ENCODE measurements around the gene MSMB. TPM values are rescaled to one million over a fixed set of nuclear protein-coding genes. Genes with fewer than 3 reads are reported as not detected.

The MSMB gene
- total and polyA plus RNA-seq, 7 experiments from 2014 or later = not detected

DNA sequence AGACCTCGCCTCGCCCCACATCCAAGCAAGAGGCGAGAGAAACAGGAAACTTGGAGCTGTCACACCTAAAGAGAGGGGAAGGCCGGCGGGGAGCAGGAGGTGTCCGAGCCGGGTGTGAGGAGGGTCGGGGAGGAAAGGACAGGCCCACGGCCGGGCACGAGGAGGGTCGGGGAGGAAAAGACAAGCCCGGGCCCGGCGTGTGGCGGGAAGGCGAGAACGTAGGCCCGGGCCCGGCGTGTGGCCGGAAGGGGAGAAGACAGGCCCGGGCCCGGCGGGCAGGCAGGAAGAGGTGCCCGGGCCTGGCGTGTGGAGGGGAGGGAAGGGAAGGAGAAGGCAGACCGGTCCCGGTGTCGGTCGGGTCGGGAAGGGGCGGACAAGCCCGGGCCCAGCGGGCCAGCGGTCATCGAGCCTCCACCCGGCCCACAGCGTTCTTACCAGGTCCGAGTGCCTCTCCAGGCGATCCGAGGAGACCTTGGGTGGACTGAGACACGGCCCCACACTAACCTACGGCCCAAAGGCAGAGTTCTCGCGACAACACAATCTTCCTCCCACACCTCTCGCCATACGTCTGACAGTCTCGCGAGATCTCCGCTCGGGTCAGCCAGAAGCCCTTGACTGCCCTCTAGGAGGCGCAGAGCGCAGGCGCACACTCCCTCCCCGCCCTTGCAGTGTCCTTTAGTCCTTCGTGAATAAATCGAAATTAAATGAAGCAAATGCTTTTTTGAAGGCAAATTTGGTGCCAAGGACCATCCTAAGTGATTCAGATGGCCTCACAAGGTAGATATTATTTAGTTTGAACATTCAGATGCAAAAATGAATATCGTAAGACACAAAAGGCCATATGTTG lies 15.8 kb downstream of the MSMB start, which contains the start of gene NCOA4:
Gene NCOA4, minus strand, starts transcription at position 533 of the 847 bp plus-strand sequence. CDS start 13,943 bp downstream, outside the sequence.
- Mint-ChIP-seq H3K4me1 (peaks cover 44 to 57% (median 55%) of the 10 kb centered on the region in 7 donors), H3K36me3 (peaks cover 0 to 3% (median 0%) of the 10 kb centered on the region in 5 donors), H3K27ac (peak within 1 kb of the TSS; percentile 89 to 99 (median 96)), H3K27me3 (peaks cover 0 to 4% (median 0%) of the 10 kb centered on the region in 5 donors), H3K9me3 (peaks cover 0 to 2% (median 0%) of the 10 kb centered on the region in 11 donors), H3K4me3 (peak within 1 kb of the TSS; percentile 89 to 100 (median 96))
- Histone ChIP-seq H3K36me3 (ENCODE audit: control insufficient read depth in 2 of 3, insufficient read depth in 3 of 3, low read length in 3 of 3) (peaks cover 0 to 5% (median 0%) of the 10 kb centered on the region in 3 experiments), H3K4me1 (ENCODE audit: control insufficient read depth in 2 of 2, insufficient read depth in 2 of 2, low read length in 2 of 2) (peaks cover 27 to 42% of the 10 kb centered on the region in 2 donors), H3K9me3 (ENCODE audit: control insufficient read depth in 2 of 3, low read length in 3 of 3) (no peaks in the 10 kb centered on the region), H3K27me3 (ENCODE audit: control insufficient read depth in 2 of 2, insufficient read depth in 2 of 2, low read length in 2 of 2) (no peaks in the 10 kb centered on the region), H3K27ac (ENCODE audit: low read depth, low read length) (peak within 1 kb of the TSS; percentile 93), H3K4me3 (ENCODE audit: low read length) (peak within 1 kb of the TSS; percentile 70)
- ChIA-PET CTCF (interaction anchor here (1.1 to 2.2 kb wide), 5 partner anchors 10 to 65 kb away, joined by 3 to 16 read pairs (median 7); no protein-coding TSS in a partner anchor), POLR2A (interaction anchor here (0.9 kb wide), 1 partner anchor 10 kb away, joined by 3 read pairs; no protein-coding TSS in a partner anchor)
- peak; percentile 98 for ATAC-seq
- intact Hi-C loops (cut with micrococcal nuclease) = loop anchor here (1.0 to 5.0 kb wide), 7 partner anchors 58 to 436 kb away; partner anchors contain the start of gene TIMM23 (in 2 of the 2)
- DNase-seq = peak; percentile 88 to 96 (median 93)

DNA sequence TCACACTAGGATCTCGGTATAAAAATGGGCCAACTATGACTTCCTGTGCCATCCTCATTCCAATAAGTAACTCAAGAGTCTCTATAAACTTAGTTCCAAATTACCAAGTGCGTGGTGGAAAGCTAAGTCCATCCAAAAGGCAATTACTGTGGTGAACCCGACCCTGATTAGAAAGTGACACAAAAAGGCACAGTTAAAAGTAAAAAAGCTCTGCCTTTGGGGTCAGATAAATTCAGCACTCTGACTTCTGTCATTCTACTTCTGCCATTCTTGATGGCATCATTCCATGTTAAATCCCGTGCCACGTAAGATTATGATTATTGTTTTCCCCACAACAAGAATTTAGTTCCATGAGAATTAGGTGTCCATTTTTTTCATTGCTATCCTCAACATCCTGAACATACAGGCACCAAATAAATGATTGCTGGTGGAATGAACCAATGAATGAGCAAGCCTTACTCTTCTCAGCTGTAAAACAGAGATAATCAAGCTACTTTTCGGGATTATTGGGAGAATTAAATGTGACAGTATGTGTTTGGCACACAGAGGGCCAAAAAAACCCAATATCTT lies 16.5 kb downstream of the MSMB start:
- no peaks in the 10 kb centered on the region for H3K27me3 Mint-ChIP-seq
- peaks cover 49 to 64% (median 62%) of the 10 kb centered on the region in 7 donors for H3K4me1 Mint-ChIP-seq
- Histone ChIP-seq H3K9me3 (ENCODE audit: control insufficient read depth in 2 of 3, low read length in 3 of 3) (no peaks in the 10 kb centered on the region), H3K36me3 (ENCODE audit: control insufficient read depth in 2 of 3, insufficient read depth in 3 of 3, low read length in 3 of 3) (peaks cover 0 to 5% (median 0%) of the 10 kb centered on the region in 3 experiments), H3K4me3 (ENCODE audit: low read length) (peak overlapping the region; percentile 70), H3K27me3 (ENCODE audit: control insufficient read depth in 2 of 2, insufficient read depth in 2 of 2, low read length in 2 of 2) (no peaks in the 10 kb centered on the region), H3K4me1 (ENCODE audit: control insufficient read depth in 2 of 2, insufficient read depth in 2 of 2, low read length in 2 of 2) (peaks cover 28 to 44% of the 10 kb centered on the region in 2 donors), H3K27ac (ENCODE audit: low read depth, low read length) (peak overlapping the region; percentile 93)
- ChIA-PET CTCF (interaction anchor here (1.0 to 2.2 kb wide), 8 partner anchors 10 to 143 kb away, joined by 3 to 16 read pairs (median 4); no protein-coding TSS in a partner anchor), POLR2A (interaction anchor here (0.8 to 1.6 kb wide), 5 partner anchors 8 to 76 kb away, joined by 3 to 7 read pairs (median 4); no protein-coding TSS in a partner anchor)
- H3K9me3 Mint-ChIP-seq = peaks cover 0 to 2% (median 0%) of the 10 kb centered on the region in 11 donors
- H3K4me3 Mint-ChIP-seq = peak overlapping the region; percentile 89 to 100 (median 96)
- intact Hi-C loops (cut with micrococcal nuclease) = loop anchor here (1.0 to 10.0 kb wide), 12 partner anchors 47 to 792 kb away; partner anchors contain the start of genes TIMM23 (in 2 of the 2) and ZFAND4 (in 1 of the 2)
- peaks cover 0 to 3% (median 0%) of the 10 kb centered on the region in 5 donors for H3K36me3 Mint-ChIP-seq
- DNase-seq (no peak), ATAC-seq (no peak)
- peak overlapping the region; percentile 89 to 99 (median 96) for H3K27ac Mint-ChIP-seq

DNA sequence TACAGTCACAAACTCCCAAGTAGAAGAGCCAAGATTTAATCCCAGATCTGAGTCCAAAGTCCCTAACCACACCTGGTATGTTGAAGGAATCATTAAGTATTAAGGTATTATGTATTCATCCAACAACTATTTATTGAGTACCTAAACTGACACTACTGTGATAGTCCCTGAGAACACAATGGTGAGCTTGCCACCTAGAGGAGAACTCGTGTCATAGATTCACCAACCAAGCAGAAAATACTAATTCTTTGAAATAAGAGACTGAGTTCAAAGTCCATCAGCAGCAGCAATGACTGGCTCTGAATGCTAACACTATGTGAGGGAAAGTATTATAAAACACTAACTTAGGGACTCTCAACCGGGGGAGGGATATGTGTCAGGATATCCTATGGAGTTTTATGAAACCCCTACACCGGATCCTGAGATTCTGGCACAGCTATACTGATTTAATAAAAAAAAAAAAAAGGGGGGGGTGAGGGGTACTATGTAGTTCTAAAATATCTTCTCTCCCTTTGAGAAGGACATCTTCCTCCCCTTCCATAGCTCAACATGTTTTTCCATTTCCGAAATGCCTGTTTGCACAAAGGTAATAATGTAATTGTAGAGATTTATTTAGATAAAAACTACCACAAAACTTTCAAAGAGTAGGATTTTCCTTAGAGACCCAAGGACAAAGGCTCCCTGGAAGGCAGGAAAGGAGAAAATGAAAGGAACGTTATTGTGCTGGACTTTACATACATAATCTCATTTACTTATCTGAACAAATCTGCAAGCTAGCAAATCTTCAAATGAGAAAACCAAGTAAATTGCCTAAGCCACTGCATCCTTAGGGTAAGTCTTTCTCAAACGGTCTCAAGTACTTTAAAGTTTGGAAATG lies 17.2 kb downstream of the MSMB start:
- intact Hi-C loops (cut with micrococcal nuclease) = loop anchor here (1.0 to 10.0 kb wide), 8 partner anchors 46 to 794 kb away; partner anchors contain the start of gene ZFAND4 (in 1 of the 2)
- CTCF ChIA-PET = interaction anchor here (0.7 to 2.2 kb wide), 9 partner anchors 9 to 144 kb away, joined by 3 to 16 read pairs (median 4); no protein-coding TSS in a partner anchor
- peak overlapping the region; percentile 93 for H3K27ac ChIP-seq (ENCODE audit: low read depth, low read length)
- peak; percentile 46 for ATAC-seq
- Mint-ChIP-seq H3K27me3 (no peaks in the 10 kb centered on the region), H3K4me1 (peaks cover 55 to 71% (median 68%) of the 10 kb centered on the region in 7 donors), H3K4me3 (peak overlapping the region; percentile 89 to 100 (median 96)), H3K9me3 (peaks cover 0 to 2% (median 0%) of the 10 kb centered on the region in 11 donors), H3K36me3 (peaks cover 0 to 3% (median 0%) of the 10 kb centered on the region in 5 donors), H3K27ac (peak overlapping the region; percentile 89 to 99 (median 96))
- no peaks in the 10 kb centered on the region for H3K27me3 ChIP-seq (ENCODE audit: control insufficient read depth in 2 of 2, insufficient read depth in 2 of 2, low read length in 2 of 2)
- POLR2A ChIA-PET = interaction anchor here (0.6 to 1.6 kb wide), 6 partner anchors 8 to 77 kb away, joined by 3 to 7 read pairs (median 4); no protein-coding TSS in a partner anchor
- no peaks in the 10 kb centered on the region for H3K9me3 ChIP-seq (ENCODE audit: control insufficient read depth in 2 of 3, low read length in 3 of 3)
- H3K4me1 ChIP-seq (ENCODE audit: control insufficient read depth in 2 of 2, insufficient read depth in 2 of 2, low read length in 2 of 2) = peaks cover 35 to 50% of the 10 kb centered on the region in 2 donors
- peak in 7 of 9 donors; percentile 36 to 64 (median 54) for DNase-seq
- peak overlapping the region; percentile 70 for H3K4me3 ChIP-seq (ENCODE audit: low read length)
- peaks cover 0 to 5% (median 0%) of the 10 kb centered on the region in 3 experiments for H3K36me3 ChIP-seq (ENCODE audit: control insufficient read depth in 2 of 3, insufficient read depth in 3 of 3, low read length in 3 of 3)

DNA sequence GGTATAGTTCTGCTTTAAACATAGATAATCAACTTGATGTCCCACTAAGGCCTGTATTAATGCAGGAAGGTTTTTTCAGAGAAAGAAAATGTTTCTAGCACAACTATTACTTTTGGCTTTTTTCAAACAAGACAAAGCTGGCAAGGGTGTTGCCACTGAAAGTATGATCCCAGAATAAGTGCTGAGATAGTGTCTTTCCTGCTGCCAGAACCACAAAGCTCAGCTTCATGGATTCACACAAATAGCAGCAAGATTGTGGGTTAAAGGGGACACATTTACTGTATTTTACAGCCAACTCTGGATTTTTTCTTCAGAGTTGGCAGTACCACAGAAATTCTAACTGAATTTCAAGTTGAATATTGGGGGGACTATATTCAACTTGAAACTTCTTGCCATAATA lies 20.0 kb downstream of the MSMB start:
- ATAC-seq (no peak), DNase-seq (no peak)
- CTCF ChIA-PET = no interaction called here
- Mint-ChIP-seq H3K4me3 (peak overlapping the region in 5 of 10 donors; percentile 5 to 95 (median 34)), H3K27me3 (no peaks in the 10 kb centered on the region), H3K36me3 (peaks cover 0 to 5% (median 0%) of the 10 kb centered on the region in 5 donors), H3K4me1 (peaks cover 67 to 94% (median 89%) of the 10 kb centered on the region in 7 donors), H3K27ac (peak overlapping the region in 3 of 9 donors; percentile 55 to 86 (median 66)), H3K9me3 (peaks cover 0 to 1% (median 0%) of the 10 kb centered on the region in 11 donors)
- intact Hi-C loops (cut with micrococcal nuclease) = loop anchor here (5.0 to 10.0 kb wide), 3 partner anchors 431 to 789 kb away; no protein-coding TSS in a partner anchor
- Histone ChIP-seq H3K4me1 (ENCODE audit: control insufficient read depth in 2 of 2, insufficient read depth in 2 of 2, low read length in 2 of 2) (peaks cover 44 to 53% of the 10 kb centered on the region in 2 donors), H3K36me3 (ENCODE audit: control insufficient read depth in 2 of 3, insufficient read depth in 3 of 3, low read length in 3 of 3) (peaks cover 0 to 5% (median 0%) of the 10 kb centered on the region in 3 experiments), H3K27me3 (ENCODE audit: control insufficient read depth in 2 of 2, insufficient read depth in 2 of 2, low read length in 2 of 2) (no peaks in the 10 kb centered on the region), H3K4me3 (ENCODE audit: low read length) (no peak overlapping the region), H3K27ac (ENCODE audit: low read depth, low read length) (no peak overlapping the region), H3K9me3 (ENCODE audit: control insufficient read depth in 2 of 3, low read length in 3 of 3) (no peaks in the 10 kb centered on the region)
- POLR2A ChIA-PET = no interaction called here

DNA sequence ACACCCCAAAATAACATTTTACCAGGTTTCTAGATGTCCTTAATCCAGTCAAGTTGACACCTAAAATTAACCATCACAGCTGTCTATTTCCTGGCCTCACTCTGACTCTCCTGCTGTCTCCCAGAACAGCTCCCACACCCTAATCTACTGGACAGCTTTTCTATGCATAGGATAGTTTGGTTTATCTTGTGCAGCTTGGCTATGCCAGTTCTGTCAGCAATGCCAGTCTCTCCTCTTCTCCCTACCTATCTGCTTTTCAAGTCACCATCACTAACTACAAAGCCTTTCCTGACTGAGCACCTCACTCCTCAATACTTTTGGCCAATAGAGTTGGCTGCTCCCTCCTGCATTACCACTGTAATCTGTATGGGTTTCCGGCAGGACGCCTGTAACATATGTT lies 20.7 kb downstream of the MSMB start:
- H3K27ac Mint-ChIP-seq = peak overlapping the region in 8 of 9 donors; percentile 14 to 89 (median 68)
- peaks cover 0 to 1% (median 0%) of the 10 kb centered on the region in 11 donors for H3K9me3 Mint-ChIP-seq
- peaks cover 0 to 5% (median 0%) of the 10 kb centered on the region in 5 donors for H3K36me3 Mint-ChIP-seq
- Histone ChIP-seq H3K4me3 (ENCODE audit: low read length) (no peak overlapping the region), H3K27me3 (ENCODE audit: control insufficient read depth in 2 of 2, insufficient read depth in 2 of 2, low read length in 2 of 2) (no peaks in the 10 kb centered on the region), H3K4me1 (ENCODE audit: control insufficient read depth in 2 of 2, insufficient read depth in 2 of 2, low read length in 2 of 2) (peaks cover 44 to 54% of the 10 kb centered on the region in 2 donors), H3K27ac (ENCODE audit: low read depth, low read length) (no peak overlapping the region), H3K9me3 (ENCODE audit: control insufficient read depth in 2 of 3, low read length in 3 of 3) (no peaks in the 10 kb centered on the region), H3K36me3 (ENCODE audit: control insufficient read depth in 2 of 3, insufficient read depth in 3 of 3, low read length in 3 of 3) (peaks cover 0 to 5% (median 0%) of the 10 kb centered on the region in 3 experiments)
- POLR2A ChIA-PET = no interaction called here
- DNase-seq = no peak
- ATAC-seq = no peak
- peaks cover 65 to 96% (median 90%) of the 10 kb centered on the region in 7 donors for H3K4me1 Mint-ChIP-seq
- CTCF ChIA-PET = interaction anchor here (0.9 kb wide), 1 partner anchor 790 kb away, joined by 4 read pairs; no protein-coding TSS in a partner anchor
- intact Hi-C loops (cut with micrococcal nuclease) = loop anchor here (5.0 to 10.0 kb wide), 3 partner anchors 431 to 788 kb away; no protein-coding TSS in a partner anchor
- no peaks in the 10 kb centered on the region for H3K27me3 Mint-ChIP-seq
- H3K4me3 Mint-ChIP-seq = peak overlapping the region in 8 of 10 donors; percentile 30 to 95 (median 40)
